HepG2 (cell line): ENCODE measurements around the gene LMNA. TPM values are rescaled to one million over a fixed set of nuclear protein-coding genes. Genes with fewer than 3 reads are reported as not detected.

ENCODE experiments used
- BRCA1 ChIP-seq: sonication (generic); formaldehyde crosslinking; IDR thresholded peaks from 2 replicates; pipeline ENCODE4 v1.4.0; 2020; ENCODE audit warnings: missing genetic modification reagents
- CCAR2 ChIP-seq: fragments of 200-400 bp; formaldehyde crosslinking; optimal IDR thresholded peaks from 2 replicates; pipeline ENCODE3; 2018; ENCODE audit warnings: low read depth, mild to moderate bottlenecking, low read length, moderate library complexity
- CHD4 ChIP-seq: fragments of 200-600 bp; sonication (generic); IDR thresholded peaks from 2 replicates; pipeline ENCODE4 v1.7.0; 2017; ENCODE audit warnings: mild to moderate bottlenecking, low read length, borderline replicate concordance
- FLYWCH1 ChIP-seq: sonication (generic); formaldehyde crosslinking; IDR thresholded peaks from 2 replicates; pipeline ENCODE4 v1.8.1; 2023; ENCODE audit warnings: mild to moderate bottlenecking, missing genetic modification reagents
- FOXK1 ChIP-seq: sonication (generic); formaldehyde crosslinking; IDR thresholded peaks from 2 replicates; pipeline ENCODE4 v1.4.0; 2020; ENCODE audit warnings: low read depth, missing genetic modification reagents, borderline replicate concordance
- GTF2F1 ChIP-seq: fragments of 150-350 bp; IDR thresholded peaks from 2 replicates; pipeline ENCODE4 v1.6.1; 2014; ENCODE audit warnings: low read length
- HNF1B ChIP-seq: sonication (generic); formaldehyde crosslinking; IDR thresholded peaks from 2 replicates; pipeline ENCODE4 v1.5.1; 2020; ENCODE audit warnings: mild to moderate bottlenecking, moderate library complexity, missing genetic modification reagents
- JUND ChIP-seq: sonication (generic); formaldehyde crosslinking; IDR thresholded peaks from 2 replicates; pipeline ENCODE4 v1.8.0; 2022; ENCODE audit warnings: mild to moderate bottlenecking, missing genetic modification reagents
- KLF6 ChIP-seq: IDR thresholded peaks from 2 replicates; pipeline ENCODE4 v1.8.0; 2016; ENCODE audit warnings: missing biosample characterization, missing genetic modification reagents
- MYC ChIP-seq: sonication (generic); formaldehyde crosslinking; IDR thresholded peaks from 2 replicates; pipeline ENCODE4 v1.9.0; 2021; ENCODE audit warnings: missing genetic modification reagents, borderline replicate concordance
- PLSCR1 ChIP-seq: sonication (generic); formaldehyde crosslinking; IDR thresholded peaks from 2 replicates; pipeline ENCODE4 v1.5.0; 2020; ENCODE audit warnings: missing genetic modification reagents, mild to moderate bottlenecking, borderline replicate concordance
- WIZ ChIP-seq: sonication (generic); formaldehyde crosslinking; IDR thresholded peaks from 2 replicates; pipeline ENCODE4 v1.5.1; 2020; ENCODE audit warnings: mild to moderate bottlenecking, missing genetic modification reagents
- ZNF124 ChIP-seq: sonication (generic); formaldehyde crosslinking; IDR thresholded peaks from 2 replicates; pipeline ENCODE4 v1.4.0; 2020; ENCODE audit warnings: missing genetic modification reagents
- ZNF205 ChIP-seq: IDR thresholded peaks from 2 replicates; pipeline ENCODE4 v1.6.1; 2018; ENCODE audit warnings: missing biosample characterization, missing genetic modification reagents
- ZNF251 ChIP-seq: sonication (generic); formaldehyde crosslinking; IDR thresholded peaks from 2 replicates; pipeline ENCODE4 v1.9.0; 2021; ENCODE audit warnings: mild to moderate bottlenecking, missing genetic modification reagents
- ZNF282 ChIP-seq: fragments of 450-650 bp; IDR thresholded peaks from 2 replicates; pipeline ENCODE4 v1.6.1; 2018; ENCODE audit not compliant: partially characterized antibody
- ZNF446 ChIP-seq: sonication (generic); formaldehyde crosslinking; IDR thresholded peaks from 2 replicates; pipeline ENCODE4 v1.5.0; 2020; ENCODE audit warnings: mild to moderate bottlenecking, missing genetic modification reagents
- ZNF510 ChIP-seq: sonication (generic); formaldehyde crosslinking; IDR thresholded peaks from 2 replicates; pipeline ENCODE4 v1.4.0; 2020; ENCODE audit warnings: low read depth, mild to moderate bottlenecking, missing genetic modification reagents
- ZNF543 ChIP-seq: sonication (generic); formaldehyde crosslinking; IDR thresholded peaks from 2 replicates; pipeline ENCODE4 v1.4.0; 2020; ENCODE audit warnings: mild to moderate bottlenecking, missing genetic modification reagents
- ZNF891 ChIP-seq: sonication (generic); formaldehyde crosslinking; IDR thresholded peaks from 2 replicates; pipeline ENCODE4 v1.5.0; 2020; ENCODE audit warnings: mild to moderate bottlenecking, missing genetic modification reagents
- polyA plus RNA-seq, 8 experiments: library from polyadenylated mRNA; depleted of rRNA in 3 of 8; stranded (reverse) in 7 of 8; unstranded in 1 of 8; fragments of >200 nt; fragmentation: Illumina TruSeq in 4 of 8; extraction: Trizol in 4 of 8; gene quantifications; 2 replicates each; pipeline versions ENCODE4 v1.2.1 to v1.2.3, GENCODE V29; 2011 to 2016; ENCODE audit warnings: low read depth in 4 of 8, missing spikeins in 1 of 8, mixed read lengths in 1 of 8; ENCODE audit not compliant: insufficient read depth in 1 of 8
- total RNA-seq, 5 experiments: library from RNA; depleted of rRNA; stranded (reverse); fragments of >200 nt; fragmentation: Illumina TruSeq; extraction: Trizol; gene quantifications; 2 replicates each; pipeline ENCODE4 v1.2.3, GENCODE V29; 2016; ENCODE audit warnings: low read depth in 1 of 5
- TF ChIP-seq, protein P1 (sequence below): sonication (generic); formaldehyde crosslinking; IDR thresholded peaks from 2 replicates; pipeline ENCODE4 v1.8.0; 2022; ENCODE audit warnings: missing genetic modification reagents, mild to moderate bottlenecking, moderate library complexity, borderline replicate concordance
- TF ChIP-seq, protein P2 (sequence below): IDR thresholded peaks from 2 replicates; pipeline ENCODE4 v1.6.1; 2016; ENCODE audit warnings: missing genetic modification reagents, missing compliant biosample characterization
- TF ChIP-seq, protein P3 (sequence below): conservative IDR thresholded peaks from 2 replicates; pipeline ENCODE4 v1.6.1; 2018; ENCODE audit warnings: missing genetic modification reagents

Gene LMNA
- total and polyA plus RNA-seq, 2 of the 13 experiments (the other 11 are each of a cell fraction or from before 2014, with no cell fraction given), result 107 to 225 TPM

GRCh38 chr1:156129687-156130577 lies 15.4 kb downstream of the LMNA start (continued):
- peak; percentile 59; the same call in 1 of the 2 replicates for TF ChIP-seq ZNF510
- TF ChIP-seq ZNF205 (CRISPR knock-in tag), result 0 out of 2 replicates have a peak, but pooled peaks have one; percentile 57
- TF ChIP-seq JUND (CRISPR knock-in tag), result peak; percentile 100
- TF ChIP-seq ZNF446 (CRISPR knock-in tag), result no peak; the same call in 1 of the 2 replicates
- no peak for TF ChIP-seq WIZ (CRISPR knock-in tag)
- 0 out of 2 replicates have a peak, but pooled peaks have one; percentile 33 for TF ChIP-seq KLF6 (CRISPR knock-in tag)
- no peak for TF ChIP-seq GTF2F1
- TF ChIP-seq, protein P1, sequence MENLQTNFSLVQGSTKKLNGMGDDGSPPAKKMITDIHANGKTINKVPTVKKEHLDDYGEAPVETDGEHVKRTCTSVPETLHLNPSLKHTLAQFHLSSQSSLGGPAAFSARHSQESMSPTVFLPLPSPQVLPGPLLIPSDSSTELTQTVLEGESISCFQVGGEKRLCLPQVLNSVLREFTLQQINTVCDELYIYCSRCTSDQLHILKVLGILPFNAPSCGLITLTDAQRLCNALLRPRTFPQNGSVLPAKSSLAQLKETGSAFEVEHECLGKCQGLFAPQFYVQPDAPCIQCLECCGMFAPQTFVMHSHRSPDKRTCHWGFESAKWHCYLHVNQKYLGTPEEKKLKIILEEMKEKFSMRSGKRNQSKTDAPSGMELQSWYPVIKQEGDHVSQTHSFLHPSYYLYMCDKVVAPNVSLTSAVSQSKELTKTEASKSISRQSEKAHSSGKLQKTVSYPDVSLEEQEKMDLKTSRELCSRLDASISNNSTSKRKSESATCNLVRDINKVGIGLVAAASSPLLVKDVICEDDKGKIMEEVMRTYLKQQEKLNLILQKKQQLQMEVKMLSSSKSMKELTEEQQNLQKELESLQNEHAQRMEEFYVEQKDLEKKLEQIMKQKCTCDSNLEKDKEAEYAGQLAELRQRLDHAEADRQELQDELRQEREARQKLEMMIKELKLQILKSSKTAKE (CRISPR knock-in tag), result peak; percentile 78; the same call in 1 of the 2 replicates
- peak; percentile 62; the same call in 1 of the 2 replicates for TF ChIP-seq FOXK1
- TF ChIP-seq CHD4, result peak; percentile 75; the same call in 1 of the 2 replicates
- no peak for TF ChIP-seq ZNF251 (CRISPR knock-in tag)
- TF ChIP-seq CCAR2, result no peak
- no peak for TF ChIP-seq ZNF282
- peak; percentile 78 for TF ChIP-seq HNF1B
- peak; percentile 61; the same call in 1 of the 2 replicates for TF ChIP-seq MYC (CRISPR knock-in tag)
- no peak; the same call in 1 of the 2 replicates for TF ChIP-seq PLSCR1
- TF ChIP-seq BRCA1, result no peak
- no peak for TF ChIP-seq ZNF543
- TF ChIP-seq FLYWCH1 (CRISPR knock-in tag), result no peak
- TF ChIP-seq, protein P2, sequence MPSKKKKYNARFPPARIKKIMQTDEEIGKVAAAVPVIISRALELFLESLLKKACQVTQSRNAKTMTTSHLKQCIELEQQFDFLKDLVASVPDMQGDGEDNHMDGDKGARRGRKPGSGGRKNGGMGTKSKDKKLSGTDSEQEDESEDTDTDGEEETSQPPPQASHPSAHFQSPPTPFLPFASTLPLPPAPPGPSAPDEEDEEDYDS, result peak; percentile 55; the same call in 1 of the 2 replicates
- TF ChIP-seq, protein P3, sequence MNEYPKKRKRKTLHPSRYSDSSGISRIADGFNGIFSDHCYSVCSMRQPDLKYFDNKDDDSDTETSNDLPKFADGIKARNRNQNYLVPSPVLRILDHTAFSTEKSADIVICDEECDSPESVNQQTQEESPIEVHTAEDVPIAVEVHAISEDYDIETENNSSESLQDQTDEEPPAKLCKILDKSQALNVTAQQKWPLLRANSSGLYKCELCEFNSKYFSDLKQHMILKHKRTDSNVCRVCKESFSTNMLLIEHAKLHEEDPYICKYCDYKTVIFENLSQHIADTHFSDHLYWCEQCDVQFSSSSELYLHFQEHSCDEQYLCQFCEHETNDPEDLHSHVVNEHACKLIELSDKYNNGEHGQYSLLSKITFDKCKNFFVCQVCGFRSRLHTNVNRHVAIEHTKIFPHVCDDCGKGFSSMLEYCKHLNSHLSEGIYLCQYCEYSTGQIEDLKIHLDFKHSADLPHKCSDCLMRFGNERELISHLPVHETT (CRISPR knock-in tag), result 0 out of 2 replicates have a peak, but pooled peaks have one; percentile 21
- TF ChIP-seq ZNF124 (CRISPR knock-in tag), result peak; percentile 86; the same call in 1 of the 2 replicates
- peak; percentile 37; the same call in 1 of the 2 replicates for TF ChIP-seq ZNF891 (CRISPR knock-in tag)
